CD1c-positive myeloid dendritic cell (primary cell): ENCODE measurements around the gene NRGN.

ENCODE experiments used
- DNase-seq: peaks from one replicate; pipeline ENCODE4 v3.0.0-alpha.2; 2016; ENCODE audit errors: extremely low spot score

Gene NRGN

DNA sequence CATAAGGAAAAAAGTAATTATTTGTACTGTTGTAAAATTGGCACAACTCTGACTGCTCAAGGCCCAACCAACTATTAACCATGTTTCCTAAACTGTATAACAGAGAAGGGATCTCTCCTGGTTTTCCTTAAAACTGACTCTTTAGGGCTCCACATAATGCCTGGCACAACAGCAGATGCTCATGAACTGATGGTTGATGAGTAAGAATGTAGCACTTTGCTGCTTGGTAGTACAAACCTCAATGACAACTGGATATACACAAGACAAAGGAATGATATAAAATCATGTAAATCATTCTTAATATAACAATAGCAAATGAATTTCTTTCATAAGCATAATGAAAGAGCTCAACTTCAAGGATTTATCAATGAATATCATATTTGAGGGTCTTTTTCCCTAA lies 48.8 kb downstream of the NRGN start:
- no peak for DNase-seq

DNA sequence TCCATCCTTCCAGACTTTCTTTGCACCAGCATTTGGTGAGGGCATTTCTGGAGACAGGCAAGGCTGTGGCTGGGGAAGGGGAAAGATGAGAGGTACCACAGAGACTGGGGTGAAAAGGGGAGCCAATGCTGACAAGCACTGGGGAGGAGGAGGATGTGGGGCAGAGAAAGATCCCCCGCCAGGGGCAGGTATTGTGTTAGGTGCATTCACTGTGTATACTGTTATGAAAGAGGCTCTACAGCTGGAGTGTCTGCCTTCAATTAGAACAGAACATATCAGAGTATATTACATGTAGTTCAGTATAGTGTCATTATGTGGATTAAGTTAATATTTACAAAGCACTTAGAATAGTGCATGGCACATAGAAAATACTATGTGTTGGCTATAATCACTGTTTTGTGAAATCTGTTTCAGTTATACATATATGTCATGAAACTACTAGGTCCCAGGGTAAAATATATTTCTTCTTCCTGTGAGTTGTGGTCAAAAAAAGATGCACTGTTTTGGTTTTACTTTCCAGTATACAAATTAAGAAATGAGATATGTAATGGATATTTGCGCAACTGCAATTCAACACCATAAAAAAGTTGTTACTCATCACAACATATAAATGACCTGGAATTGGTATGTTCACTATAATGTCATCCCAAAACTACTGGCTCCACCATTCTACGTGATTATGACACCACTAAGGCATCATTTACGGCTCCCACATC lies 52.0 kb downstream of the NRGN start:
- DNase-seq = no peak

DNA sequence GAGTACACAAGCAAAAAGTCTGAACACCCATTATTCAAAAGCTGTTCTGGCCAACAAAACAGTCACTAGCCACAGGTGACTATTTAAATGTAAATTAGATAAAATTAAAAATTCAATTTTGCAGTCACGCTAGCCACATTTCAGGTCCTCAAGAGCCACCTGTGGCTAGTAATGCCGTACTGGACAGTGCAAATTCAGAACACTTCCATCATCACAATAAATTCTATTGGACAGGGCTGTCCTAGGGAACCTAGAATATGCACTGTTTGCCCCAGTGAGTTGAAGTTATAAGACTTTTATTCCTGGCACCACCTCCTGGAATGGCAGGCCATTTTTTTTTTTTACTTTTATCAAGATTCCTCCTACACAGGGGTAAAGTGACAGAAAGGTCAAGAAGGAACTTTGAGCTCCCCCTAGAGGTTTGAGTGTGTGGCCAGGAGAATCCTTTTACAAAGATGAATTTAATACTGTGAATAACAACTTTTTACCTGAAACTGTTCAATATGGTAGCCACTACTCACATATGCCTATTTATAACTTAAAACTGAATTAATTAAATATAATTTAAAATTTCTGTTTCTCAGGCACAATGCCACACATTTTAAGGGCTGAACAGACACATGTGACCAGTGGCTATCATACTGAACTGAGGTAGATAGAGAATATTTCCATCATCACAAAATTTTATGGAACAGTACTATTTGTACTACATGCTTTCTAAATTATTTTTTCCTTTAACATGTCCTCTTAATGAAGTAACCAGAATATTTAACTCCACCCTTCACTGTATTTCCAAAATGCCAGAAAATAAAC lies 53.9 kb downstream of the NRGN start:
- DNase-seq = peak; percentile 75

DNA sequence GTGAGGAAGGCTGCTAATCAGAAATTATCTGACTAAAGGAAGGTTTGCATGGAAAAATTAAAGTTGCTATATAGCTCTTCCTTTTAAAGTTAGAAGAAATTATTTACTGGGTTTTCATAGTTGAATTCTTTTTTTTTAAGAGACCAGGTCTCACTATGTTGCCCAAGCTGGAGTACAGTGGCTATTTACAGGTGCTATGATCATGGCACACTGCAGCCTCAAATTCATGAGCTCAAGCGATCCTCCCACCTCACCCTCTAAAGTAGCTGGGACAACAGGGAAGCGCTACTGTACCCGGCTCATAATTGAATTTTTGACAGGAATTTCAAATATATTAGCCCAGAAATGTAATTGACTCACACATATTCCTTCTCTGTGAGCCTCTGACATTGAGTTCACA lies 56.6 kb downstream of the NRGN start:
- DNase-seq = no peak
